DND-41 (cell line): ENCODE measurements around the gene RFX2.
"Not testable (repeated sequence)": the region's sequence is repeated elsewhere in the genome, so short reads cannot be mapped to it uniquely, and the experiment has no call there.

Experiments used
- ATAC-seq: fragments of 200-7000 bp; cut with Tn5 transposase; 3 replicates; pipeline ENCODE4 v1.9.1; 2021; ENCODE audit warnings: low read depth; ENCODE audit not compliant: insufficient read depth
- DNase-seq: peaks from one replicate; pipeline ENCODE4 v3.0.0-alpha.2; 2020
- H2AFZ ChIP-seq: 2 replicates; pipeline ENCODE4 v1.6.0; 2012; ENCODE audit warnings: low read depth, low read length
- H3K27ac ChIP-seq: 2 replicates; pipeline ENCODE4 v1.5.1; 2012; ENCODE audit warnings: low read length, inconsistent platforms
- H3K27me3 ChIP-seq: fragments of 200-600 bp; sonication (generic); 2 replicates; pipeline ENCODE4 v1.6.0; 2012; ENCODE audit warnings: low read length, mild to moderate bottlenecking, inconsistent platforms; ENCODE audit not compliant: insufficient read depth, poor library complexity
- H3K36me3 ChIP-seq: 2 replicates; pipeline ENCODE4 v1.5.1; 2012; ENCODE audit warnings: low read length, inconsistent platforms; ENCODE audit not compliant: insufficient read depth
- H3K4me1 ChIP-seq: 2 replicates; pipeline ENCODE4 v1.5.1; 2012; ENCODE audit warnings: mild to moderate bottlenecking, low read length; ENCODE audit not compliant: insufficient read depth
- H3K4me2 ChIP-seq: 2 replicates; pipeline ENCODE4 v1.6.0; 2012; ENCODE audit warnings: mild to moderate bottlenecking, moderate library complexity, low read length, inconsistent platforms; ENCODE audit not compliant: insufficient read depth
- H3K4me3 ChIP-seq, 2 experiments: fragments of 200-600 bp in 1 of 2; shearing (Covaris generic) in 1 of 2; 2 replicates each; pipeline ENCODE4 v1.5.1; 2012 to 2016; ENCODE audit warnings: inconsistent platforms in 2 of 2, low read length in 2 of 2, mild to moderate bottlenecking in 2 of 2, low read depth in 1 of 2, moderate library complexity in 1 of 2
- H3K79me2 ChIP-seq: 2 replicates; pipeline ENCODE4 v1.6.0; 2012; ENCODE audit warnings: low read length, inconsistent platforms; ENCODE audit not compliant: insufficient read depth
- H3K9ac ChIP-seq: 2 replicates; pipeline ENCODE4 v1.6.0; 2012; ENCODE audit warnings: low read depth, mild to moderate bottlenecking, inconsistent platforms, low read length, moderate library complexity
- H3K9me3 ChIP-seq: 2 replicates; pipeline ENCODE4 v1.5.1; 2012; ENCODE audit warnings: low read length, moderate library complexity, mild to moderate bottlenecking, inconsistent platforms; ENCODE audit not compliant: insufficient read depth, severe bottlenecking
- H4K20me1 ChIP-seq: 2 replicates; pipeline ENCODE4 v1.6.0; 2012; ENCODE audit warnings: low read length; ENCODE audit not compliant: insufficient read depth
- EZH2 ChIP-seq: IDR thresholded peaks from 3 replicates; pipeline ENCODE4 v1.6.1; 2012; ENCODE audit warnings: borderline replicate concordance, low read depth, mild to moderate bottlenecking, moderate library complexity, low read length, inconsistent platforms; ENCODE audit not compliant: severe bottlenecking
- TF ChIP-seq, protein P1 (sequence below): IDR thresholded peaks from 2 replicates; pipeline ENCODE4 v1.5.1; 2012; ENCODE audit warnings: borderline replicate concordance, low read length, moderate library complexity, mild to moderate bottlenecking; ENCODE audit not compliant: poor library complexity, severe bottlenecking; ENCODE audit errors: extremely low read depth

Gene RFX2

DNA sequence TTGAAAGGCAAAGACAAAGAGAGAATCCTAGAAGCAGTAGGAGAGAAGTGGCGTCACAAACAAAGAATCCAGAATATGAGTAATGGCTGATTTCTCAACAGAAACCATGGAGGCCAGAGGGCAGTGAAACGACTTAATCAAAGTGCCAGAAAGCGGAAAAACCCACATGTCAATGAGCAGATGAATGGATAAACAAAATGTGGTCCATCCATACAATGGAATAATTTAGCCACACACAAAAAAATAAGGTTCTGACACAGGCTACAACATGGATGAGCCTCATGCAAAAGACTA lies 80.1 kb downstream of the RFX2 start:
- H3K9ac ChIP-seq: no peak overlapping the region
- H3K36me3 ChIP-seq: no peaks in the 10 kb centered on the region
- H4K20me1 ChIP-seq: no peaks in the 10 kb centered on the region
- H3K27me3 ChIP-seq: no peaks in the 10 kb centered on the region
- H3K9me3 ChIP-seq: no peaks in the 10 kb centered on the region
- no peak overlapping the region for H3K27ac ChIP-seq
- no peak overlapping the region for H3K4me2 ChIP-seq
- no peak overlapping the region for H2AFZ ChIP-seq
- H3K79me2 ChIP-seq: no peaks in the 10 kb centered on the region
- no peak overlapping the region for H3K4me3 ChIP-seq
- no peak for ATAC-seq
- H3K4me1 ChIP-seq: no peaks in the 10 kb centered on the region
- no peak for DNase-seq
- TF ChIP-seq EZH2: no peak
- TF ChIP-seq, protein P1, sequence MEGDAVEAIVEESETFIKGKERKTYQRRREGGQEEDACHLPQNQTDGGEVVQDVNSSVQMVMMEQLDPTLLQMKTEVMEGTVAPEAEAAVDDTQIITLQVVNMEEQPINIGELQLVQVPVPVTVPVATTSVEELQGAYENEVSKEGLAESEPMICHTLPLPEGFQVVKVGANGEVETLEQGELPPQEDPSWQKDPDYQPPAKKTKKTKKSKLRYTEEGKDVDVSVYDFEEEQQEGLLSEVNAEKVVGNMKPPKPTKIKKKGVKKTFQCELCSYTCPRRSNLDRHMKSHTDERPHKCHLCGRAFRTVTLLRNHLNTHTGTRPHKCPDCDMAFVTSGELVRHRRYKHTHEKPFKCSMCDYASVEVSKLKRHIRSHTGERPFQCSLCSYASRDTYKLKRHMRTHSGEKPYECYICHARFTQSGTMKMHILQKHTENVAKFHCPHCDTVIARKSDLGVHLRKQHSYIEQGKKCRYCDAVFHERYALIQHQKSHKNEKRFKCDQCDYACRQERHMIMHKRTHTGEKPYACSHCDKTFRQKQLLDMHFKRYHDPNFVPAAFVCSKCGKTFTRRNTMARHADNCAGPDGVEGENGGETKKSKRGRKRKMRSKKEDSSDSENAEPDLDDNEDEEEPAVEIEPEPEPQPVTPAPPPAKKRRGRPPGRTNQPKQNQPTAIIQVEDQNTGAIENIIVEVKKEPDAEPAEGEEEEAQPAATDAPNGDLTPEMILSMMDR: no peak

DNA sequence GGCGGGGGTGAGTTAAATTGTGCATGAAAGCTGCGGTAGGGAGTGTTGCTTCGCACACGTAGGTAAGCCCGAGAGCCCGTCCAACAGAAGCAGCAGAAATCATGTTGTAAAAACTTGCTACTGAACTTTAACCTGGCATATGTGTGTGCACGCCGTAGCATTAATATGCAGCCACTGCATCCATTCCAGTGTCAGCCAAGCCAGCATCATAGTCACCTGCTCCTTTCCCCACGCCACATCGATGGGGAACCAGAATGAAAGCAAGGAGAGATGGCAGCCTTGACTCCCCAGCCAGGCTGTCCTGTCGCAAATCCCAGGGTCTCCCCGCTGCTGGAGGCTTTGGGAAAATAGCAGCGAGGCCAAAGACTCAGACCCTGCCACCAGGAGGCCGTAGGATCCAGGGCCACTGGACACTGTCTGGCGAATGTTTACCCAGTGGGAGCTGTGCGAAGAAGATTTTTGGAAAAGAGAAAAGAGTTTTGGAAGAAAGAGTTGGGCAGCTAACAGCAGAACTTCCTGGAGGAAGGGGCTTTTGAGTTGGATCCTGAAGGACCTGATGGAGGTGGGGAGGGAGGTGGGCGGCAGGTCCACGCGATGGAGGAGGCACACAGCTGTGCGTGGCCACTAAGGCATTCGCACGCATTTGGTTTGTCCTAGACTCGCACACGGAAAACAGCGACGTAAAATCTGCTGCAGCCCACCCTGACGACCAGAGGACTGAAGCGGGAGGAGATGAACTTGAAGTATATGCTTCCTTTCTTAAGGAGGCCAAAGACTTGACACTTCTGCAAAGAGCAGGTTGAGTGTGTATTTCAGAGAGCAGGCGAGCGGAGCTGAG lies 83.7 kb downstream of the RFX2 start:
- no peaks in the 10 kb centered on the region for H3K27me3 ChIP-seq
- no peak overlapping the region for H3K9ac ChIP-seq
- no peaks in the 10 kb centered on the region for H3K9me3 ChIP-seq
- ATAC-seq (no peak), DNase-seq (no peak)
- H2AFZ ChIP-seq: no peak overlapping the region
- TF ChIP-seq, protein P1: no peak
- no peak for TF ChIP-seq EZH2
- no peak overlapping the region for H3K4me2 ChIP-seq
- H3K4me1 ChIP-seq: no peaks in the 10 kb centered on the region
- H4K20me1 ChIP-seq: no peaks in the 10 kb centered on the region
- H3K36me3 ChIP-seq: no peaks in the 10 kb centered on the region
- H3K27ac ChIP-seq: no peak overlapping the region
- no peaks in the 10 kb centered on the region for H3K79me2 ChIP-seq
- no peak overlapping the region for H3K4me3 ChIP-seq

DNA sequence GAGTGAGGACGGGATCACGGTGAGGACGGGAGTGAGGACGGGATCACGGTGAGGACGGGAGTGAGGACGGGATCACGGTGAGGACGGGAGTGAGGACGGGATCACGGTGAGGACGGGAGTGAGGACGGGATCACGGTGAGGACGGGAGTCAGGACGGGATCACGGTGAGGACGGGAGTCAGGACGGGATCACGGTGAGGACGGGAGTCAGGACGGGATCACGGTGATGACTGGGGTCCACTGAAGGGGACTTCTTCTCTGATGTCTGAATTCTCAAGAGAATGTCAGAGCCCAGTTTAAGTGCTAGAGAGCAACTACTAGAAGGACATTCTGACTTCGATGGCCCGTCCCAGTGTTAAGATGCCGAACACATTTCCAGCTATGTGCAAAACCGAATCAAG lies 85.5 kb downstream of the RFX2 start:
- H3K9ac ChIP-seq, H3K36me3 ChIP-seq, H3K79me2 ChIP-seq, H3K4me2 ChIP-seq, H4K20me1 ChIP-seq, ATAC-seq, H3K9me3 ChIP-seq, H3K27ac ChIP-seq, H3K4me3 ChIP-seq, H3K4me1 ChIP-seq, H3K27me3 ChIP-seq, H2AFZ ChIP-seq, DNase-seq: not testable (repeated sequence)

DNA sequence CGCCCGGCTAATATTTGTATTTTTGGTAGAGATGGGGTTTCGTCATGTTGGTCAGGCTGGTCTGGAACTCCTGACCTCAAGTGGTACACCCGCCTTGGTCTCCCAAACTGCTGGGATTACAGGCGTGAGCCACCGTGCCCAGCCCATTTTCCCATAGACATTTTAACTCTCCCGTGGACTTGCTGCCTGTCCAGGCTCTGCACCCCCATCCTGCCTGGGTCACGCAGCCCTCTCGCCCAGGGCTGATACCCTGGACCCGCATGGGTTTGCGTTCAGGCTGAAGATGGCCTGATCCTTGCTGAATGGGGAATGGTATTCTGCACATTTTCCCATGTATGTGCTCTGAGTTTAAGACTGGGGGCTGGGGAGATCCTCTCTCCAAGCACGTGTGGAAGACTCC lies 86.4 kb downstream of the RFX2 start:
- Histone ChIP-seq H2AFZ (no peak overlapping the region), H4K20me1 (no peaks in the 10 kb centered on the region; the same call in none of the 2 replicates), H3K4me3 (no peak overlapping the region), H3K4me2 (no peak overlapping the region), H3K79me2 (no peaks in the 10 kb centered on the region), H3K9me3 (no peaks in the 10 kb centered on the region), H3K36me3 (no peaks in the 10 kb centered on the region), H3K9ac (no peak overlapping the region), H3K27ac (no peak overlapping the region), H3K27me3 (no peaks in the 10 kb centered on the region), H3K4me1 (no peaks in the 10 kb centered on the region)
- DNase-seq: no peak
- no peak for ATAC-seq
- no peak for TF ChIP-seq EZH2
- TF ChIP-seq, protein P1: no peak
